GM12874 (cell line): ENCODE measurements around the gene DCTN5.

Experiments
- CTCF ChIP-seq: IDR thresholded peaks from 2 replicates; pipeline ENCODE4 v1.5.1; 2011; ENCODE audit warnings: low read depth, mild to moderate bottlenecking, control low read depth, low read length, moderate library complexity; ENCODE audit not compliant: insufficient read depth

Gene DCTN5

GRCh38 chr16:23608194-23608593, 33.1 kb upstream of the DCTN5 start:
- TF ChIP-seq CTCF: no peak

- no peak for TF ChIP-seq CTCF
Measured at GRCh38 chr16:23609929-23610328, 31.3 kb upstream of the DCTN5 start.

GRCh38 chr16:23611936-23612335, 29.3 kb upstream of the DCTN5 start:
- TF ChIP-seq CTCF: no peak

GRCh38 chr16:23615805-23616204, 25.5 kb upstream of the DCTN5 start:
- TF ChIP-seq CTCF: no peak

- no peak for TF ChIP-seq CTCF
Measured at GRCh38 chr16:23624092-23624491, 17.2 kb upstream of the DCTN5 start.

- TF ChIP-seq CTCF: no peak
Measured at GRCh38 chr16:23629516-23629915, 11.8 kb upstream of the DCTN5 start.

GRCh38 chr16:23634461-23635036, 6.7 kb upstream of the DCTN5 start:
- TF ChIP-seq CTCF: no peak
